ENCODE results near the gene UIMC1. TPM values are rescaled to one million over a fixed set of nuclear protein-coding genes. Genes with fewer than 3 reads are reported as not detected.
"Not testable (repeated sequence)": the region's sequence is repeated elsewhere in the genome, so short reads cannot be mapped to it uniquely, and the experiment has no call there.

UIMC1 gene
- total RNA-seq, 1 experiment from 2014 or later: 20.7 TPM

DNA sequence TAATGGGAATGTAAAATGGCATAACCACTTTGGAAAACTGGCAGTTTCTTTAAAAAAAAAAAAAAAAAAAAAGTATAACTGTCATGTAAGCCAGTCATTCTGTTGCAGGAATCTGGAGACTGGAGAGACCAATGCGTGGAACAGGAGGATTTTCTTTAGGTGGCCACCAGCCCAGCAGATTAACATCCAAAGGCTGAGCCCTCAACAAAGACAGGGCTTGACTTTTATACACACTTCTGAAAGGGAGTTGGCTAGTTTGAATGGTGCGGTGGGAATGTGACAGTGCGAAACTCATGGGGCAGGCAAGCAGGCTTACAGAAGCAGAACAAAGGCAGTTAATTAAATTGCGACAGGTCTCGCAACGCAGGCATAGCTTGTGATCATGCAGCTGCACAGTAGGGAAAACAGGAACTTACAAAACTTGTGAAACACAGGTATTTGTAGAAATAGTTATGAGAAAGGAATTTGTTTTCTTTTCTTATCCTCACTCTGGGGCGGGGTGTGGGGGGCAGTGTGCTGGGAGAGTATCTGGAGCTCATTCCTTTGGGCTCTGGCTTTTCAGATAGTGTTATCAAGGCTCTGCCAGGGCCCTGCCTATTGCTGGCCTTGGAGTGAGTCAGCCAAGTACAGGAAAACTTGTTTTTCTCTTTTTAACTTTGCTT, 12.0 kb downstream of the UIMC1 start:
- Histone ChIP-seq H3K27me3 (ENCODE audit: low read length) (no peaks in the 10 kb centered on the region), H3K4me2 (ENCODE audit: low read length) (no peak overlapping the region), H2AFZ (ENCODE audit: low read length) (no peak overlapping the region), H3K9me2 (replicated peaks; ENCODE audit: low read length) (no peaks in the 10 kb centered on the region), H3K79me2 (ENCODE audit: low read length) (peaks cover 98% of the 10 kb centered on the region), H3K4me3 (ENCODE audit: low read length) (no peak overlapping the region), H4K20me1 (ENCODE audit: low read length) (peaks cover 30% of the 10 kb centered on the region), H3K27ac (ENCODE audit: low read length) (0 out of 2 replicates have a peak overlapping the region, but pooled peaks have one; percentile 11), H3K36me3 (ENCODE audit: low read depth, low read length) (peaks cover 4% of the 10 kb centered on the region), H3K9me3 (ENCODE audit: low read length) (no peaks in the 10 kb centered on the region), H3K9ac (ENCODE audit: low read length) (no peak overlapping the region), H3K4me1 (ENCODE audit: insufficient read depth, low read length) (peaks cover 28% of the 10 kb centered on the region), H3F3A (ENCODE audit: low read length, unreplicated experiment) (peaks cover 10% of the 10 kb centered on the region)
- POLR2A ChIA-PET (ENCODE audit: unreplicated experiment): no interaction called here
- intact Hi-C loops (cut with micrococcal nuclease): no loop called here
- no peak for DNase-seq
- no peak for ATAC-seq
- no TSS peak for BruUV-seq (replicated peaks)
- no peak for TF ChIP-seq EZH2 (IDR thresholded peaks at IDR 0.05; ENCODE audit: low read length, unreplicated experiment)
- TF ChIP-seq, protein P1, sequence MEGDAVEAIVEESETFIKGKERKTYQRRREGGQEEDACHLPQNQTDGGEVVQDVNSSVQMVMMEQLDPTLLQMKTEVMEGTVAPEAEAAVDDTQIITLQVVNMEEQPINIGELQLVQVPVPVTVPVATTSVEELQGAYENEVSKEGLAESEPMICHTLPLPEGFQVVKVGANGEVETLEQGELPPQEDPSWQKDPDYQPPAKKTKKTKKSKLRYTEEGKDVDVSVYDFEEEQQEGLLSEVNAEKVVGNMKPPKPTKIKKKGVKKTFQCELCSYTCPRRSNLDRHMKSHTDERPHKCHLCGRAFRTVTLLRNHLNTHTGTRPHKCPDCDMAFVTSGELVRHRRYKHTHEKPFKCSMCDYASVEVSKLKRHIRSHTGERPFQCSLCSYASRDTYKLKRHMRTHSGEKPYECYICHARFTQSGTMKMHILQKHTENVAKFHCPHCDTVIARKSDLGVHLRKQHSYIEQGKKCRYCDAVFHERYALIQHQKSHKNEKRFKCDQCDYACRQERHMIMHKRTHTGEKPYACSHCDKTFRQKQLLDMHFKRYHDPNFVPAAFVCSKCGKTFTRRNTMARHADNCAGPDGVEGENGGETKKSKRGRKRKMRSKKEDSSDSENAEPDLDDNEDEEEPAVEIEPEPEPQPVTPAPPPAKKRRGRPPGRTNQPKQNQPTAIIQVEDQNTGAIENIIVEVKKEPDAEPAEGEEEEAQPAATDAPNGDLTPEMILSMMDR (conservative IDR thresholded peaks at IDR 0.05; ENCODE audit: low read depth, low read length): no peak
- TF ChIP-seq EZH2phosphoT487 (IDR thresholded peaks at IDR 0.05; ENCODE audit: borderline replicate concordance, low read length): no peak
- CTCF ChIA-PET: no interaction called here

DNA sequence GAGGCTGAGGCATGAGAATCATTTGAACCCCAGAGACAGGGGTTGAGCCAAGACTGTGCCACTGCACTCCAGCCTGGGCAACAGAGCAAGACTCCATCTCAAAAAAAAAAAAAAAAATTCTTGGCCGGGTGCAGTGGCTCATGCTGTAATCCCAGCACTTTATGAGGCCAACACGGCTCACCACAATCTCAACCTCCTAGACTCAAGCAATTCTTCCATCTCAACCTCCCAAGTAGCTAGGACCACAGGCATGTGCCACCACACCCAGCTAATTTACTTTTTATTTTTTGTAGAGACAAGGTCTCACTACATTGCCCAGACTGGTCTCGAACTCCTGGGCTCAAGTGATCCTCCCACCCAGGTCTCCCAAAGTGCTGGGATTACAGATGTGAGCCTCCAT, 13.5 kb downstream of the UIMC1 start:
- H3K36me3 ChIP-seq (ENCODE audit: low read depth, low read length); intact Hi-C loops (cut with micrococcal nuclease); CTCF ChIA-PET; H3K9me3 ChIP-seq (ENCODE audit: low read length); ATAC-seq; H3K4me3 ChIP-seq (ENCODE audit: low read length); H3K27ac ChIP-seq (ENCODE audit: low read length); POLR2A ChIA-PET (ENCODE audit: unreplicated experiment); H2AFZ ChIP-seq (ENCODE audit: low read length); H3K9ac ChIP-seq (ENCODE audit: low read length); H3K4me2 ChIP-seq (ENCODE audit: low read length); BruUV-seq (replicated peaks); DNase-seq; H3K27me3 ChIP-seq (ENCODE audit: low read length); H3K9me2 ChIP-seq (replicated peaks; ENCODE audit: low read length): not testable (repeated sequence)
- Histone ChIP-seq H3K4me1 (ENCODE audit: insufficient read depth, low read length) (peaks cover 28% of the 10 kb centered on the region), H4K20me1 (ENCODE audit: low read length) (peaks cover 33% of the 10 kb centered on the region), H3K79me2 (ENCODE audit: low read length) (peaks cover 98% of the 10 kb centered on the region), H3F3A (ENCODE audit: low read length, unreplicated experiment) (peaks cover 10% of the 10 kb centered on the region)

GRCh38 chr5:176987583-176987982, 19.0 kb downstream of the UIMC1 start:
- Histone ChIP-seq H3K4me3 (ENCODE audit: low read length) (no peak overlapping the region), H3K4me1 (ENCODE audit: insufficient read depth, low read length) (no peaks in the 10 kb centered on the region), H3K27ac (ENCODE audit: low read length) (no peak overlapping the region), H3K27me3 (ENCODE audit: low read length) (no peaks in the 10 kb centered on the region), H3K9me3 (ENCODE audit: low read length) (no peaks in the 10 kb centered on the region), H3K36me3 (ENCODE audit: low read depth, low read length) (no peaks in the 10 kb centered on the region), H3K9me2 (replicated peaks; ENCODE audit: low read length) (no peaks in the 10 kb centered on the region), H3F3A (ENCODE audit: low read length, unreplicated experiment) (no peaks in the 10 kb centered on the region), H4K20me1 (ENCODE audit: low read length) (0 out of 2 replicates have a peak, but pooled peaks cover 8% of the 10 kb centered on the region), H3K4me2 (ENCODE audit: low read length) (no peak overlapping the region), H2AFZ (ENCODE audit: low read length) (no peak overlapping the region), H3K9ac (ENCODE audit: low read length) (no peak overlapping the region), H3K79me2 (ENCODE audit: low read length) (peaks cover 79% of the 10 kb centered on the region)
- no peak for DNase-seq
- no peak for TF ChIP-seq EZH2phosphoT487 (IDR thresholded peaks at IDR 0.05; ENCODE audit: borderline replicate concordance, low read length)
- TF ChIP-seq EZH2 (IDR thresholded peaks at IDR 0.05; ENCODE audit: low read length, unreplicated experiment): no peak
- TF ChIP-seq, protein P1 (conservative IDR thresholded peaks at IDR 0.05; ENCODE audit: low read depth, low read length): no peak
- intact Hi-C loops (cut with micrococcal nuclease): no loop called here
- ChIA-PET POLR2A (ENCODE audit: unreplicated experiment) (no interaction called here), CTCF (no interaction called here)
- BruUV-seq (replicated peaks): no TSS peak
- no peak for ATAC-seq

Measured in PC-3 (cell line).